IMR-90 (cell line): Measurements from ENCODE around the gene LPAR5. TPM values are rescaled to one million over a fixed set of nuclear protein-coding genes. Genes with fewer than 3 reads are reported as not detected.

ENCODE experiments used
- ATAC-seq: fragments of 200-7000 bp; cut with Tn5 transposase; 2 replicates; pipeline ENCODE4 v1.9.1; 2020; ENCODE audit warnings: low read depth, mild to moderate bottlenecking, moderate library complexity
- BruUV-seq: library from RNA; stranded (reverse); fragments of 400-500 nt; replicated peaks from 2 replicates; lab custom pipeline; 2021; lab: Mats Ljungman, UMichigan
- CTCF ChIA-PET: fragments of 300-600 bp; formaldehyde crosslinking; extraction: SDS; loops from one replicate; lab custom pipeline; 2021; ENCODE audit warnings: antibody characterized with exemption; lab: Yijun Ruan, JAX
- POLR2A ChIA-PET: fragments of 300-600 bp; sonication (Branson Sonifier 250); formaldehyde crosslinking; loops from one replicate; lab custom pipeline; 2022; ENCODE audit warnings: antibody characterized with exemption; ENCODE audit not compliant: unreplicated experiment; lab: Charles Lee
- DNase-seq: peaks from one replicate; pipeline ENCODE4 v3.0.0; 2013
- H2AFZ ChIP-seq: replicated peaks from 2 replicates; pipeline ENCODE3; 2013; ENCODE audit warnings: low read length, mild to moderate bottlenecking; ENCODE audit not compliant: poor library complexity
- H2AK5ac ChIP-seq: 2 replicates; pipeline ENCODE4 v1.6.1; 2013; ENCODE audit warnings: low read depth, low read length, inconsistent platforms
- H2AK9ac ChIP-seq: replicated peaks from 2 replicates; pipeline ENCODE3; 2013; ENCODE audit warnings: mild to moderate bottlenecking, low read depth, low read length, moderate library complexity; ENCODE audit not compliant: poor library complexity
- H2BK120ac ChIP-seq: 2 replicates; pipeline ENCODE4 v1.6.1; 2013; ENCODE audit warnings: low read depth, low read length, inconsistent platforms
- H2BK15ac ChIP-seq: 3 replicates; pipeline ENCODE4 v1.6.1; 2013; ENCODE audit warnings: low read depth, low read length, inconsistent platforms
- H2BK20ac ChIP-seq: 2 replicates; pipeline ENCODE4 v1.6.1; 2013; ENCODE audit warnings: low read depth, mild to moderate bottlenecking, inconsistent platforms, low read length, moderate library complexity
- H2BK5ac ChIP-seq: 2 replicates; pipeline ENCODE4 v1.6.1; 2013; ENCODE audit warnings: mild to moderate bottlenecking, low read depth, low read length, inconsistent platforms; ENCODE audit not compliant: poor library complexity, severe bottlenecking
- H3K14ac ChIP-seq: replicated peaks from 2 replicates; pipeline ENCODE4 v1.6.1; 2013; ENCODE audit warnings: low read depth, low read length, inconsistent platforms
- H3K18ac ChIP-seq: 2 replicates; pipeline ENCODE4 v1.6.1; 2013; ENCODE audit warnings: low read depth, low read length, control low read depth
- H3K23ac ChIP-seq: 2 replicates; pipeline ENCODE4 v1.6.1; 2013; ENCODE audit warnings: low read depth, low read length, inconsistent platforms
- H3K27ac ChIP-seq: 2 replicates; pipeline ENCODE4 v1.5.1; 2013; ENCODE audit warnings: mild to moderate bottlenecking, control low read depth, low read length; ENCODE audit not compliant: insufficient read depth
- H3K27me3 ChIP-seq: 2 replicates; pipeline ENCODE4 v1.6.1; 2013; ENCODE audit warnings: low read length; ENCODE audit not compliant: control insufficient read depth, insufficient read depth
- H3K36me3 ChIP-seq: 2 replicates; pipeline ENCODE4 v1.6.1; 2013; ENCODE audit warnings: low read length, mixed read lengths; ENCODE audit not compliant: control insufficient read depth, insufficient read depth
- H3K4ac ChIP-seq: 2 replicates; pipeline ENCODE4 v1.6.1; 2013; ENCODE audit warnings: low read depth, low read length, inconsistent platforms
- H3K4me1 ChIP-seq: 2 replicates; pipeline ENCODE4 v1.6.1; 2013; ENCODE audit warnings: low read length, mixed read lengths; ENCODE audit not compliant: control insufficient read depth, insufficient read depth
- H3K4me2 ChIP-seq: 2 replicates; pipeline ENCODE4 v1.6.1; 2013; ENCODE audit warnings: low read depth, mild to moderate bottlenecking, control low read depth, low read length, moderate library complexity
- H3K4me3 ChIP-seq: 2 replicates; pipeline ENCODE4 v1.5.1; 2013; ENCODE audit warnings: low read depth, mild to moderate bottlenecking, control low read depth, low read length, moderate library complexity; ENCODE audit not compliant: insufficient read depth
- H3K56ac ChIP-seq: 2 replicates; pipeline ENCODE4 v1.6.1; 2013; ENCODE audit warnings: low read length, inconsistent platforms; ENCODE audit not compliant: insufficient read depth; ENCODE audit errors: extremely low read depth
- H3K79me1 ChIP-seq, 2 experiments: 2 replicates each; pipeline ENCODE4 v1.6.1; 2013; ENCODE audit warnings: low read length in 2 of 2, inconsistent platforms in 1 of 2, low read depth in 1 of 2
- H3K9ac ChIP-seq: 2 replicates; pipeline ENCODE4 v1.6.1; 2013; ENCODE audit warnings: low read depth, low read length, control low read depth
- H3K9me1 ChIP-seq: 2 replicates; pipeline ENCODE4 v1.6.1; 2013; ENCODE audit warnings: low read length, inconsistent platforms; ENCODE audit not compliant: insufficient read depth
- H3K9me3 ChIP-seq: 2 replicates; pipeline ENCODE4 v1.6.1; 2013; ENCODE audit warnings: low read length; ENCODE audit not compliant: control insufficient read depth, insufficient read depth
- H4K20me1 ChIP-seq: 2 replicates; pipeline ENCODE4 v1.6.1; 2013; ENCODE audit warnings: low read length, inconsistent platforms; ENCODE audit not compliant: insufficient read depth
- H4K5ac ChIP-seq: 2 replicates; pipeline ENCODE4 v1.6.1; 2013; ENCODE audit warnings: mild to moderate bottlenecking, low read depth, low read length, control low read depth
- H4K8ac ChIP-seq, 2 experiments: 2 replicates each; pipeline ENCODE4 v1.6.1; 2013; ENCODE audit warnings: low read depth in 2 of 2, low read length in 2 of 2, control low read depth in 1 of 2, inconsistent platforms in 1 of 2
- H4K91ac ChIP-seq: 2 replicates; pipeline ENCODE4 v1.6.1; 2013; ENCODE audit warnings: low read depth, low read length, inconsistent platforms; ENCODE audit not compliant: insufficient read depth
- FOS ChIP-seq: fragments of 150-350 bp; IDR thresholded peaks from 2 replicates; pipeline ENCODE4 v1.6.1; 2016; ENCODE audit warnings: low read depth, low read length
- MAZ ChIP-seq: IDR thresholded peaks from 2 replicates; pipeline ENCODE4 v1.6.1; 2012; ENCODE audit warnings: low read depth, mild to moderate bottlenecking, low read length, improper control_type of control experiment, moderate library complexity, borderline replicate concordance
- WGBS, 2 experiments: methylation state at CpG; one replicate each; pipeline versions ENCODE4 v1.1.5 to v1.1.7; 2013; ENCODE audit warnings: missing lambda C conversion rate in 2 of 2; ENCODE audit not compliant: insufficient read length in 1 of 2; ENCODE audit errors: extremely low coverage in 2 of 2; 5-methylcytosine and 5-hydroxymethylcytosine counted together
- dilution Hi-C: fragments of 300-500 bp; cut with HindIII; formaldehyde crosslinking; loops from one replicate; pipeline ENCODE4 v1.14.3; 2018; ENCODE audit warnings: low sequenced_read_pairs; ENCODE audit not compliant: unreplicated experiment
- in situ Hi-C: fragments of 300-500 bp; cut with MboI; formaldehyde crosslinking; loops from 3 replicates; pipeline ENCODE4 v1.14.3; 2019; ENCODE audit warnings: low sequenced_read_pairs, inconsistent platforms, mixed read lengths
- intact Hi-C: fragments of 100-400 bp; cut with micrococcal nuclease; formaldehyde crosslinking; loops from 2 replicates; pipeline ENCODE4 v1.10.0; 2022
- polyA plus RNA-seq, 3 experiments: library from polyadenylated mRNA; depleted of rRNA; stranded (reverse); fragments of >200 nt; gene quantifications; 2 replicates each; pipeline ENCODE4 v1.2.3, GENCODE V29; 2012; ENCODE audit warnings: low replicate concordance in 1 of 3
- total RNA-seq: library from RNA; depleted of rRNA; stranded (reverse); fragments of >200 nt; gene quantifications from 2 replicates; pipeline ENCODE4 v1.2.3, GENCODE V29; 2012

LPAR5 gene
- total and polyA plus RNA-seq, 2 of the 4 experiments (the other 2 are of a cell fraction), result not detected

- WGBS, 2 experiments, result 16% methylated on average over 7 of the region's 38 CpGs; no CpG with 5 or more reads in 1 of the 2 experiments
- intact Hi-C loops (no loop called here), in situ Hi-C loops (no loop called here), dilution Hi-C loops (no loop called here)
- H4K8ac ChIP-seq, result peak within 1 kb of the TSS in 1 of 2 experiments; percentile 36; a peak in 2 of 4 replicates
- POLR2A ChIA-PET, result interaction anchor here (0.6 kb wide), 1 partner anchor 24 kb away, joined by 6 read pairs; no protein-coding TSS in a partner anchor
- H2BK20ac ChIP-seq, result no peak within 1 kb of the TSS
- no peak within 1 kb of the TSS for H4K91ac ChIP-seq
- H3K56ac ChIP-seq, result no peak within 1 kb of the TSS; the same call in 1 of the 2 replicates
- no peak within 1 kb of the TSS for H3K23ac ChIP-seq
- H3K27ac ChIP-seq, result no peak within 1 kb of the TSS
- H3K4me2 ChIP-seq, result peak within 1 kb of the TSS; percentile 71
- H2AFZ ChIP-seq, result peak within 1 kb of the TSS; percentile 88
- no peak within 1 kb of the TSS for H2BK120ac ChIP-seq
- H3K36me3 ChIP-seq, result peaks cover 29% of the 10 kb centered on the region
- H3K4me3 ChIP-seq, result peak within 1 kb of the TSS; percentile 38; the same call in 1 of the 2 replicates
- CTCF ChIA-PET, result no interaction called here
- 0 out of 2 replicates have a peak within 1 kb of the TSS, but pooled peaks have one; percentile 45 for H3K14ac ChIP-seq
- peak; percentile 14 for DNase-seq
- H2BK5ac ChIP-seq, result no peak within 1 kb of the TSS
- BruUV-seq, result no TSS peak
- no peaks in the 10 kb centered on the region for H3K9me1 ChIP-seq
- no peaks in the 10 kb centered on the region for H3K4me1 ChIP-seq
- no peaks in the 10 kb centered on the region for H3K79me1 ChIP-seq
- TF ChIP-seq FOS (no peak), MAZ (no peak)
- H4K5ac ChIP-seq, result no peak within 1 kb of the TSS
- ATAC-seq, result peak; percentile 91
- H3K9me3 ChIP-seq, result peaks cover 18% of the 10 kb centered on the region
- no peaks in the 10 kb centered on the region for H3K27me3 ChIP-seq
- H3K4ac ChIP-seq, result no peak within 1 kb of the TSS
- H2AK5ac ChIP-seq, result peak within 1 kb of the TSS; percentile 8; the same call in 1 of the 2 replicates
- H2BK15ac ChIP-seq, result no peak within 1 kb of the TSS
- peak within 1 kb of the TSS; percentile 14; the same call in 1 of the 2 replicates for H3K9ac ChIP-seq
- H4K20me1 ChIP-seq, result no peaks in the 10 kb centered on the region
- no peak within 1 kb of the TSS for H3K18ac ChIP-seq
- peak within 1 kb of the TSS; percentile 78 for H2AK9ac ChIP-seq
These were observed 11.4 kb upstream of the LPAR5 start, which contains the start of gene ACRBP for GRCh38 chr12:6647083-6647604. Gene ACRBP (minus strand): TSS chr12:6647432. CDS start chr12:6647366, 66 bp downstream.
